Measurements from ENCODE around the gene SLC6A15.
A peak's percentile ranks its signal among the peaks of the same experiment; 100 is the strongest.

SLC6A15 gene

GRCh38 chr12:84912198-84913128, at the start of gene SLC6A15:
Gene SLC6A15 (minus strand): TSS chr12:84912799. CDS start chr12:84892120, 20,679 bp downstream.
- DNase-seq = peak; percentile 76

DNA sequence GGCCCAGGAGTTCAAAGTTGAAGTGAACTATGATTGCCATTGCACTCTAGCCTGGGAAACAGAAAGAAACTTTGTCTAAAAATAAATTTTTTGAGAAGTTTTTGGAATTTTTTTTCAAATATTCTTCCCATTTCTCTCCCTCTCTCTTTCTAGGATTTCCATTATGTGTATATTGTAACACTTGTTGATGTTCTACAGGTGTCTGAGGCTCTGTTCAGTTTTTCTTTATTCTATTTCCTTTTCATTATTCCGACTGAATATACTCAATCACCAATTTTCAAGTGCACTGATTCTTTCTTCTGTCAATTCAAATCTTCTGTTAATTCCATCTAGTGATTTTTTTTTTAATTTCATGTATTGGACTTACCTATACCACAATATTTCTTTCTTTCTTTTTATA, 48.3 kb upstream of the SLC6A15 start:
- no peak for DNase-seq

GRCh38 chr12:84955298-84955697, 42.7 kb upstream of the SLC6A15 start:
- no peak for DNase-seq

DNA sequence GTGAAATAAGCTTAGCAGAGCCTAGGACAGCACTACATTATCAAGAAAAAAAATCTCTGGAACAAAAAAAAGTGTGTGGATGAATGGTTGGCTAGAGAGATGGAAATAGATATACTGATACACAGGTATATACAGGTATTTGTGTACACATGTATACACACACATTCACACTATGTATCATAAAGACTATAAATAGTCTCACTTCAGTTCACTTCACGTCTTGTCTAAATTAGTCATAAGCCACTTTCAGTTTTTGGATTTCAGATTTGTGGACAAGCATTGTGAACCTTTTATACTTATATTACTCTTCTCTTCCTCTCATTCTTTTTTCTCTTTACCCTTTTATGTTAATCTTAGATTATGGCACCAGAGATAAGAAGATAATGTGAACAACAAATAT, 41.8 kb upstream of the SLC6A15 start:
- DNase-seq = no peak

DNA sequence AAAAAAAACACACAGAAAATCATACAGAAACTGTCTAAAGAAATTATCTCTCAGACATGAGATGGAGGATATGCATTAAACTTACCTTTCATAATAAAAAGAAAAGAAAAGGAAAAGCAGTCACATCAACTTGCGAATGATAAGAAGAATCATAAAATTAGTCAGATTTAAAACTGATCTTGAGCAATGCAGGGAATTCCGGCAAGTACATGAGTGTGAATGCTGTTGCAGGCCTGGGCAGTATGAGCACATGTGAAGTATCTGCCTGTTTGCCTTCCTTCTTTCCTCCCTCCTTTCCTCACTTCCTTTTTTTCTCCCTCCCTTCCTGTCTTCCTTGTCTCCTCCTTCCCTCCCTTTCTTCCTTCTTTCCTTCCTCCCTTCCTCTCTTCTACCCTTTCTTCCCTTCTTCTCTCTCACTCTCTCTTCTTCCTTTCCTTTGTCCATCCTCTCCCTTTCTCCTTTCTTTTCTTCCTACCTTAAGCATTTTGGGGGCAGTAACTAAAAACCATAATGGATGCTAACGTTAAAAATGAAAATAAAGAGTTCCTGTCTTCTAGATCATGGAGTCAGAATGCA, 38.5 kb upstream of the SLC6A15 start:
- DNase-seq = no peak

DNA sequence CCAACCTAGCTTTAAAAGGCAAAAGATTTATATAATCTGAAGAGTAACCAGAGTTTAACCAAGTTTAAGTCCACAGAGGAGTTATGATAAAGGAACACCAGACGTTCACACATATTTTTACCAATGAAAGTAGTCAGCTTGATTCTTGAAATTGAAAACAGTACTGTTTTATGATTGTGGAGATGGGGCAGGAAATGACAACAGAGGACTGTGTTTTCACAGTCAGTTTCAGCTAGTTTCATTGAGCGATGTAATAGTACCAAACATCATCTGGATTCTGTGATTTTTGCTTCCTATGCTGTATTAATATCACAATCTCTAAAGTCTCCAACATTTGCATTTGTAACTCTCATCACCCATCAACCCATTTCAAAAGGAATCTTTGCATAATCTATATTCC, 34.2 kb upstream of the SLC6A15 start:
- DNase-seq = no peak

- DNase-seq = no peak
Observed at GRCh38 chr12:84937415-84937814, 24.8 kb upstream of the SLC6A15 start.

DNA sequence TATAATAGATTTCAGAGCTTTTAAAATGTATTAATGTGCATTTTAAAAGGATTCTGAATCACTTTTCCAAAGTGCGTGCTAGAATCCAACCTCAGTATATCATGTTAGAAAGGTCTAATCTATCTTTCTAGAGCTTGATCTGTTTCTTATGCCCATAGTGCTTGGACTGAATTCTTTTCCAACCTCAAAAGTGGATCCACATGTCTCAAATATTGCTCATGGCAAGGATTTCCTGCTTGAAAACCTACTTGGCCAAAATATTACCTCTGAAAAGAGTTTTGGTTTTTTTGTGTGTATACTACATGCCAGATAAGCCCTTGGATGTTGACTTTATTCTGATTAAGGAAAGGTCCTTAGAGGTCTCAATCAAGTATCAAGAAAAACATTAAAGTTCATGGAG, 16.9 kb upstream of the SLC6A15 start:
- no peak for DNase-seq

GRCh38 chr12:84924981-84925380, 12.4 kb upstream of the SLC6A15 start:
- DNase-seq = no peak

GRCh38 chr12:84922693-84923092, 10.1 kb upstream of the SLC6A15 start:
- DNase-seq = no peak

GRCh38 chr12:84920331-84920730, 7.7 kb upstream of the SLC6A15 start:
- DNase-seq = no peak

DNA sequence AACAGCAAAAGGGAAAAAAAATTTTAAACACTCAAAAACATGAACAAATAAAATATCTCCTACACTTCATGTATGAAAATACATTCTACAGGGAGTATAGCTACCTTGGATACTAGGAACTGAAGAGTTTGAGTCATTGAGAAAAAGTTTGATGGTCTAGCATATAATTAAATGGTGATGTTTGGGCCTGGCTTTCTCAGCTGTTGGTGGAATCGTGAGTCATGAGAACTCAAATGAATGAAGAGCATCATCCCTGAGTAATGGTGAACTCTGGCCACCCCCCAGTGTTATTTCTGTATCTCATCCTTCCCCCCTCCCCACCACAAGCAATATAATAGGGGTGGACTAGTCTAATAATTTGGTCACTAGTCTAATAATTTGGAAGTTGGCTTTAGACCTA, 6.7 kb upstream of the SLC6A15 start:
- DNase-seq = no peak

- DNase-seq = no peak
Observed at GRCh38 chr12:84913129-84913515, 523 bp upstream of the SLC6A15 start.

GRCh38 chr12:84911271-84912197, 1.1 kb downstream of the SLC6A15 start:
- DNase-seq = peak; percentile 86

GRCh38 chr12:84910549-84911241, 1.9 kb downstream of the SLC6A15 start:
- DNase-seq = peak; percentile 53

GRCh38 chr12:84904051-84904450, 8.5 kb downstream of the SLC6A15 start:
- DNase-seq = no peak

- DNase-seq = no peak
Observed at GRCh38 chr12:84891106-84891838, 21.3 kb downstream of the SLC6A15 start.

DNA sequence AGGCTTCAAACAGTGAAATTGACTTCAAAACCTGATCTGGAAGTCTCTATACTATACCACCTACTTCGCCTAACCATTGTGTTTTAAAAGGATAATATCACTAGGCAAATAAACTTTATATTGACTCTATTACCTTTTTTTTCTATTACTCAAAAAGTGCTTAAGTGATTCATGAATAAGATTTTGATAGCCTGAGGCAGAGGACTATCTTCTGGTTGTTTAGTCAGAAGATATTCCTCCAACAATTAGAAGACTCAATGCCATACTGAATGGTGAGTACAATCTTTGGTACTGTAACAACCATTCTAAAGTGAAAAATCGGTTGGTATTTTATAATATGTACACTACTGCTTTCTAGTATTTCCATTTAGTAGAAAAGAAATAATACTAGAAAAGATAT, 22.8 kb downstream of the SLC6A15 start:
- no peak for DNase-seq

GRCh38 chr12:84888861-84889260, 23.7 kb downstream of the SLC6A15 start:
- DNase-seq = no peak

GRCh38 chr12:84877340-84877739, 35.3 kb downstream of the SLC6A15 start:
- no peak for DNase-seq

DNA sequence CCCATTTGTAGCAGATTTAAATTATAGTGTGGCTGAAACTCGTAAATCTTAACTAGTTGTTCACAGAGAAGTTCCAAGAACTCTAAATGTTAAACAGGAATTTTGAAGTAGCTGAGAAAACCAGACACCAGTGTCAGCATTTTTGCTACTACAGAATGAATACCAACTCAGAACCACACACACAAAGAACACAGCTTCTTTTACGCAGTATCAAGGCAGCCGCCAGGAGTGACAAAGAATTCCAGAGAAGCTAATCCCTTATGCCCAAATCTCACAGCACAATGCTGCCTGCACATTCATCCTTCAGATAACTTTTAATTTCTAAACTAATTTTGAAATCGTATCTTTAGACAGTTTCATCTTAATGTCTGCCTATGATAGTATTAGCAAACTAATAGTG, 37.4 kb downstream of the SLC6A15 start:
- DNase-seq = no peak

GRCh38 chr12:84874825-84875139, 37.8 kb downstream of the SLC6A15 start:
- no peak for DNase-seq
